ENCODE measurements around the gene TNIP3.
A peak's percentile ranks its signal among the peaks of the same experiment; 100 is the strongest.

Gene TNIP3

DNA sequence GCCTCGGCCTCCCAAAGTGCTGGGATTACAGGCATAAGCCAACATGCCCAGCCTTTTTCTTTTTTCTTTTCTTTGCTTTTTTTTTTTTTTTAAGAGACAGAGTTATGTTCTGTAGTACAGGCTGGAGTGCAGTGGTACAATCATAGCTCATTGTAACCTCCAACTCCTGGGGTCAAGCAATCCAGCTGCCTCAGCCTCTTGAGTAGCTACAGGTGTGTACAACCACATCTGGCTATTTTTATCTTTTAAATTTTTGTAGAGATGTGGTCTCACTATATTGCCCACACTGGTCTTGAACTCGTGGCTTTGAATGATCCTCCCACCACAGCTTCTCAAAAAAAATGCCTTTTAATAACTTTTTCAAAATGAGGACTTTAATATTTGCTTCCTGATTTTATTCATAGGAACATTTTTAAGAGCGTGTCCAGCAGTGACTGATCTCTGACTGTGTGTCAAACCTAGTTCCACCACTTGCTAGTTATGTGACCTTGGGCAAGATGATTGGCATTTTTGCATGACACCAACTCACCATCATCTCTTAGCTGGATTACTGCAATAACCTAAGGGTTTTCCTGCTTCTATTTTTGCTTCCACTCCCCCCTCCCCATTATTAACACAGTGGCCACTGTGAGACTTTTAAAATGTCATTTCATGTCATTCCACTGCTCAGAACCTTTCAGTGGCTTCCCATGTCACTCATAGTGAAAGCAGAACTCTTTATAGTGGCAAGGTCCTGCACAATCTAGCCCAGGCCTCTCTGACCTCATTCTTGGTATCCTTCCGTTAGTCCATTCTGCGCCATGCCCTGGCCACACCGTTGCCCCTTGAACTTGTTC lies 4.5 kb upstream of the TNIP3 start:
- Histone ChIP-seq H4K8ac (ENCODE audit: low read depth, low read length) (no peak overlapping the region), H2AK5ac (ENCODE audit: low read length) (no peak overlapping the region), H3K4ac (ENCODE audit: low read depth, low read length) (no peak overlapping the region), H3K23ac (ENCODE audit: low read length) (no peak overlapping the region), H3K27ac (ENCODE audit: low read depth, low read length) (no peak overlapping the region), H3K4me2 (ENCODE audit: low read length) (no peak overlapping the region), H3K79me2 (ENCODE audit: control insufficient read depth, insufficient read depth, low read length, poor library complexity) (no peaks in the 10 kb centered on the region), H2BK12ac (ENCODE audit: low read length) (no peak overlapping the region), H2BK5ac (ENCODE audit: low read depth, low read length, poor library complexity) (no peak overlapping the region), H3K9me3 (ENCODE audit: insufficient read depth, low read depth, low read length) (no peaks in the 10 kb centered on the region), H2AFZ (ENCODE audit: insufficient read depth, low read length, poor library complexity) (no peak overlapping the region), H3K9ac (ENCODE audit: low read length) (no peak overlapping the region), H3K4me3 (ENCODE audit: low read depth, low read length) (no peak overlapping the region), H4K12ac (ENCODE audit: low read depth, low read length) (no peak overlapping the region), H3K14ac (ENCODE audit: low read length) (no peak overlapping the region), H2BK120ac (ENCODE audit: insufficient read depth, low read length, poor library complexity) (no peak overlapping the region), H3K36me3 (ENCODE audit: control insufficient read depth in 1 of 2, insufficient read depth in 2 of 2, low read length in 2 of 2) (no peaks in the 10 kb centered on the region), H3K18ac (ENCODE audit: low read length) (no peak overlapping the region), H3K79me1 (ENCODE audit: low read length) (no peaks in the 10 kb centered on the region), H4K91ac (ENCODE audit: low read depth, low read length) (no peak overlapping the region), H3K27me3 (ENCODE audit: insufficient read depth, low read length) (no peaks in the 10 kb centered on the region), H3K4me1 (ENCODE audit: control insufficient read depth in 1 of 2, insufficient read depth in 2 of 2, low read length in 2 of 2) (no peaks in the 10 kb centered on the region)
- DNase-seq, result peak in 1 of 2 donors; percentile 20
- WGBS (ENCODE audit: extremely low coverage, insufficient coverage, insufficient read length), result no CpG with 5 or more reads among the region's 6 CpGs

DNA sequence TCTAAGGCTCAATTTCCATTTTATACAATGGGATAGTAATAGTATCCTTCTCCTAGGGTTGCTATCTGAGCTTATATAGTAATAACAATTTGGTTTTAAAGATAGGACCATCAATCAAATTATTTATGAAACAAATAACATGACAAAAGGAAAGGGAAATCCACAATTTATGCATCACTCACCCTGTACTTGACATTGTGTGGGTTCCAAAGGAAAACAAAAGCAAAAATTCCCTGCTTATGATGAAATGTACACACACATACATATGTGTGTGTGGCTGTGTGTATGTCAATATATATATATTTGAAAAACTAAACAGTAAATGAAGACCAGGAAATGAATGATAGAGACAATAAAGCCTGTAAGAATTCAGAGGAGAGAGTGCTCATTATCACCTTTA lies 2.9 kb upstream of the TNIP3 start:
- no peak overlapping the region for H3K4me3 ChIP-seq (ENCODE audit: low read depth, low read length)
- H3K4ac ChIP-seq (ENCODE audit: low read depth, low read length), result no peak overlapping the region
- no peak overlapping the region for H2BK120ac ChIP-seq (ENCODE audit: insufficient read depth, low read length, poor library complexity)
- H4K91ac ChIP-seq (ENCODE audit: low read depth, low read length), result no peak overlapping the region
- H4K12ac ChIP-seq (ENCODE audit: low read depth, low read length), result no peak overlapping the region
- no peak overlapping the region for H3K18ac ChIP-seq (ENCODE audit: low read length)
- DNase-seq, result no peak
- H3K79me1 ChIP-seq (ENCODE audit: low read length), result no peaks in the 10 kb centered on the region
- H3K9ac ChIP-seq (ENCODE audit: low read length), result no peak overlapping the region
- H3K79me2 ChIP-seq (ENCODE audit: control insufficient read depth, insufficient read depth, low read length, poor library complexity), result no peaks in the 10 kb centered on the region
- no peaks in the 10 kb centered on the region for H3K9me3 ChIP-seq (ENCODE audit: insufficient read depth, low read depth, low read length)
- no peak overlapping the region for H3K4me2 ChIP-seq (ENCODE audit: low read length)
- H2BK12ac ChIP-seq (ENCODE audit: low read length), result no peak overlapping the region
- H3K27me3 ChIP-seq (ENCODE audit: insufficient read depth, low read length), result no peaks in the 10 kb centered on the region
- no peak overlapping the region for H2AFZ ChIP-seq (ENCODE audit: insufficient read depth, low read length, poor library complexity)
- no peak overlapping the region for H3K23ac ChIP-seq (ENCODE audit: low read length)
- no peak overlapping the region for H3K14ac ChIP-seq (ENCODE audit: low read length)
- H3K4me1 ChIP-seq (ENCODE audit: control insufficient read depth in 1 of 2, insufficient read depth in 2 of 2, low read length in 2 of 2), result no peaks in the 10 kb centered on the region
- no peak overlapping the region for H4K8ac ChIP-seq (ENCODE audit: low read depth, low read length)
- no peak overlapping the region for H3K27ac ChIP-seq (ENCODE audit: low read depth, low read length)
- no peak overlapping the region for H2BK5ac ChIP-seq (ENCODE audit: low read depth, low read length, poor library complexity)
- H3K36me3 ChIP-seq (ENCODE audit: control insufficient read depth in 1 of 2, insufficient read depth in 2 of 2, low read length in 2 of 2), result no peaks in the 10 kb centered on the region
- H2AK5ac ChIP-seq (ENCODE audit: low read length), result no peak overlapping the region

DNA sequence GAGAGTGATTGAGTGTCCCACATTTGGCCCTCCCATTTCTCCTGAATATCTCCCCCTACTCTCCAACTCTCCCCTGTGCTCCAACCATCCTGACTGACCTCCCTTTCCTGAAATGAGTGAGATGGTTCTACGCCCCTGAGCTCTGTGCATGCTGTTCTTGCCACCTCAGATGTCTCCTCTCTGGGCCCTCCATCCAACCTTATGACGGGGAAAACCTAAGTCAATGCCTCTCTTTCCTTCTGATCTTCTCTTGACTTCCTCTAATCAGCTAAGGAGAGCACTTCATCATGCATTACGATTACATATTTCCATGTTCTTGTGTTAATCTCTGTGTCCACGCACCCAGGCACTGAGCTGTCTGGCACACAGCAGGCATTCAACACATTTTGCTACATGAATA lies 1.1 kb upstream of the TNIP3 start:
- Histone ChIP-seq H3K23ac (ENCODE audit: low read length) (no peak overlapping the region), H4K91ac (ENCODE audit: low read depth, low read length) (no peak overlapping the region), H2BK120ac (ENCODE audit: insufficient read depth, low read length, poor library complexity) (no peak overlapping the region), H2BK5ac (ENCODE audit: low read depth, low read length, poor library complexity) (no peak overlapping the region), H3K79me1 (ENCODE audit: low read length) (no peaks in the 10 kb centered on the region), H3K9me3 (ENCODE audit: insufficient read depth, low read depth, low read length) (no peaks in the 10 kb centered on the region), H3K4ac (ENCODE audit: low read depth, low read length) (no peak overlapping the region), H3K9ac (ENCODE audit: low read length) (no peak overlapping the region), H3K14ac (ENCODE audit: low read length) (no peak overlapping the region), H4K12ac (ENCODE audit: low read depth, low read length) (no peak overlapping the region), H3K79me2 (ENCODE audit: control insufficient read depth, insufficient read depth, low read length, poor library complexity) (no peaks in the 10 kb centered on the region), H3K27me3 (ENCODE audit: insufficient read depth, low read length) (no peaks in the 10 kb centered on the region), H2BK12ac (ENCODE audit: low read length) (no peak overlapping the region), H2AFZ (ENCODE audit: insufficient read depth, low read length, poor library complexity) (no peak overlapping the region), H2AK5ac (ENCODE audit: low read length) (no peak overlapping the region), H3K4me2 (ENCODE audit: low read length) (no peak overlapping the region), H4K8ac (ENCODE audit: low read depth, low read length) (no peak overlapping the region), H3K18ac (ENCODE audit: low read length) (no peak overlapping the region), H3K36me3 (ENCODE audit: control insufficient read depth in 1 of 2, insufficient read depth in 2 of 2, low read length in 2 of 2) (no peaks in the 10 kb centered on the region), H3K4me1 (ENCODE audit: control insufficient read depth in 1 of 2, insufficient read depth in 2 of 2, low read length in 2 of 2) (no peaks in the 10 kb centered on the region), H3K27ac (ENCODE audit: low read depth, low read length) (no peak overlapping the region), H3K4me3 (ENCODE audit: low read depth, low read length) (no peak overlapping the region)
- WGBS (ENCODE audit: extremely low coverage, insufficient coverage, insufficient read length), result no CpG with 5 or more reads among the region's 4 CpGs
- DNase-seq, result no peak

DNA sequence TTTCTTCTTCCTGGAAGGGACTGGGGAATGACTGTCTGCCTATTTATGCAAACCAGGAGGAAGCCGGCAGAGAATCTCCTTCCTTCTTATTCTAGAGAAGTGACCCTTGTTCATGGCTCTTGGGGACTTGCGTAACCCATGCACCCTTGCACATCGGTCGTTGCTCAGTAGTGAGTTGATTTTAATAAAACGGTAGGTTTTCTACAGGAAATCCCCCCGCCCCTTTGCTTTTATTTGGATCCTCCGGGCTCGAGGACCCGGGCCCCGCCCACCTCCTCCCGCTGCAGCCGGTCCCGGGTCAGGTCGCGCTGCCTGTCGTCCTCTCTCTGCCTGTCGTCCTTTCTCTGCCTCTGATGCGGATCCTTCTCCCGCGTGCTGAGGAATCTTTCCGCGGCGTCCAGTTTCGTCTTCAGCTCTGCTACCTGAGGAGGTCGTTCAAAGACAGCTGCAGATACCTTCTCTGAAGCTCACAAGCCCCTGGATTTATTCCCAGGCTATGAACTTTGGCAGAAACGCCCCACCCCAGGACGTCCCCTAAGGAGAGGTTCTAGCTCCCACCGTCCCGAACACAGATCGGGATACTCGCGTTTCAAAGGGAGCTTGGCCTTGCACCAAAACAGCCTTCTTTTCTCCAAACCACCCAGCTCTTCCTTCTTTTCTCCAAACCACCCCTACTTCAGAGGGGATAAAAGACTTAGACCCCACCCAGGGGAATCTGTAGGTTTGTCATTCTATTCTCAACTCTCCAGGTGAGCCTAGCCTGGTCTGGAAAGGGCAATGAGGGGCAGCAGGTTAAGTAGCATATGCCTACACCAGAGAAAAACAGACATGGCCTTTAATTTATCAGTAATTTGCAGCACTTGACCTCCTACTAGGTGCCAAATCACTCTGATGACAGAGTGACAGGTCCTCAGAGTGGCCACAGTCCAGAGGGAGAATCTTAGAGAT lies 7.0 kb downstream of the TNIP3 start:
- H4K91ac ChIP-seq (ENCODE audit: low read depth, low read length), result peak overlapping the region; percentile 7
- peak overlapping the region; percentile 60 for H3K9ac ChIP-seq (ENCODE audit: low read length)
- peak overlapping the region; percentile 44 for H3K14ac ChIP-seq (ENCODE audit: low read length)
- H2BK5ac ChIP-seq (ENCODE audit: low read depth, low read length, poor library complexity), result peak overlapping the region; percentile 21
- no peak overlapping the region for H3K27ac ChIP-seq (ENCODE audit: low read depth, low read length)
- peaks cover 2% of the 10 kb centered on the region for H3K79me1 ChIP-seq (ENCODE audit: low read length)
- H3K36me3 ChIP-seq (ENCODE audit: control insufficient read depth in 1 of 2, insufficient read depth in 2 of 2, low read length in 2 of 2), result no peaks in the 10 kb centered on the region
- no peaks in the 10 kb centered on the region for H3K9me3 ChIP-seq (ENCODE audit: insufficient read depth, low read depth, low read length)
- H3K27me3 ChIP-seq (ENCODE audit: insufficient read depth, low read length), result no peaks in the 10 kb centered on the region
- no peak overlapping the region for H3K23ac ChIP-seq (ENCODE audit: low read length)
- peak overlapping the region; percentile 43 for H2BK12ac ChIP-seq (ENCODE audit: low read length)
- H4K8ac ChIP-seq (ENCODE audit: low read depth, low read length), result peak overlapping the region; percentile 85
- H3K4ac ChIP-seq (ENCODE audit: low read depth, low read length), result no peak overlapping the region
- H4K12ac ChIP-seq (ENCODE audit: low read depth, low read length), result peak overlapping the region; percentile 51
- no peak overlapping the region for H2AK5ac ChIP-seq (ENCODE audit: low read length)
- no CpG with 5 or more reads among the region's 32 CpGs for WGBS (ENCODE audit: extremely low coverage, insufficient coverage, insufficient read length)
- peak overlapping the region; percentile 22 for H2BK120ac ChIP-seq (ENCODE audit: insufficient read depth, low read length, poor library complexity)
- peaks cover 3 to 5% of the 10 kb centered on the region in 2 experiments for H3K4me1 ChIP-seq (ENCODE audit: control insufficient read depth in 1 of 2, insufficient read depth in 2 of 2, low read length in 2 of 2)
- DNase-seq, result peak; percentile 3 to 27
- H3K18ac ChIP-seq (ENCODE audit: low read length), result no peak overlapping the region
- H3K4me3 ChIP-seq (ENCODE audit: low read depth, low read length), result peak overlapping the region; percentile 64
- H2AFZ ChIP-seq (ENCODE audit: insufficient read depth, low read length, poor library complexity), result peak overlapping the region; percentile 98
- peaks cover 1% of the 10 kb centered on the region for H3K79me2 ChIP-seq (ENCODE audit: control insufficient read depth, insufficient read depth, low read length, poor library complexity)
- H3K4me2 ChIP-seq (ENCODE audit: low read length), result peak overlapping the region; percentile 74
